ENCODE data around the gene RNF114.
"Not testable (repeated sequence)": the region's sequence is repeated elsewhere in the genome, so short reads cannot be mapped to it uniquely, and the experiment has no call there.

The RNF114 gene

DNA sequence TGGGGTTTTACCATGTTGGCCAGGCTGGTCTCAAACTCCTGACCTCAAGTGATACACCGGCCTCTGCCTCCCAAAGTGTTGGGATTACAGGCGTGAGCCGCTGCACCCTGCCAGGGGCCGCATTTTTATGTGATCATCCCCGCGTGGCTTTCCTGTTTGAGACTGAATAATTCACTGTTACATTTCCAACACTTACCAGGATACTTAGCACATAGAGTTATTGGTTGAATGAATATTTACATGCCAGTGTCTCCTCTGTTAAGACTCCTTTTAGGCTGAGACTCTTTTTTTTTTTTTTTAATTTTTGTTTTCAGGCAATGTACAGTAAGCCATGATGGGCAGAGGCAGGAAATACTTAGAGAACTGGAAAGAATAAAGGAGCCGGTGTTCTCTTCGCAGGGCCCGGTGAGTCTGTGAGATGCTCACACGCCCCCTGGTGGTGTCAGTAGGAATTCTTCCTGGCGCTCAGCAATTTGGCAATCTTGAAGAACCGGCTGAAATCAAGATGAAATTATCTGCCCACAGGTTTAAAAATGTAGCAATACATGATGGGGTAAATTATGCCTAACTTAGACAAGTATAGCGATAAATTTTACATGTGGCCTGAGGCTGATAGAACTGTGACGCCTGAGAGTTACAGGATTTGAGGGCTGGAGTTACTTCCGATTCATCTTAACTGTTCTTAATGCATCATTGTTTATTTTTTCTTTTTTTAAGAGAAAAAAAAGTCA, 7.6 kb upstream of the RNF114 start:
- peak; percentile 52 to 64 for DNase-seq (ENCODE audit: low read depth in 2 of 2)

GRCh38 chr20:49929142-49929494, 7.1 kb upstream of the RNF114 start:
- no peak for DNase-seq (ENCODE audit: low read depth in 2 of 2)

DNA sequence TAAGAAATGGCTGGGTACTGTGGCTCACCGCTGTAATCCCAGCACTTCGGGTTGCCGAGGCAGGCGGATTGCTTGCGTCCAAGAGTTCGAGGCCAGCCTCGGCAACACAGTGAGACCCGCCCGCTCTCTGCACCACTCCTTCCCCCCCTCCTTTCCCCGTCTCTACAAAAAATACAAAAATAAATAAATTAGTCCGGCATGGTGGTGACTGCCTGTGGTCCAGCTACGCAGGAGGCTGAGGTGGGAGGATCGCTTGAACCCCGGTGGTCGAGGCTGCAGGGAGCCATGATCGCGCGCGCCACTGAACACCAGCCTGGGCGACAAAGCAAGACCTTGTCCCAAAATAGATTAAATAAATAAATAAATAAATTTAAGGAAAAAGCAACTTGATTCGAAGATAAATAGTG, 448 bp upstream of the RNF114 start:
- no peak for DNase-seq (ENCODE audit: low read depth in 2 of 2)

DNA sequence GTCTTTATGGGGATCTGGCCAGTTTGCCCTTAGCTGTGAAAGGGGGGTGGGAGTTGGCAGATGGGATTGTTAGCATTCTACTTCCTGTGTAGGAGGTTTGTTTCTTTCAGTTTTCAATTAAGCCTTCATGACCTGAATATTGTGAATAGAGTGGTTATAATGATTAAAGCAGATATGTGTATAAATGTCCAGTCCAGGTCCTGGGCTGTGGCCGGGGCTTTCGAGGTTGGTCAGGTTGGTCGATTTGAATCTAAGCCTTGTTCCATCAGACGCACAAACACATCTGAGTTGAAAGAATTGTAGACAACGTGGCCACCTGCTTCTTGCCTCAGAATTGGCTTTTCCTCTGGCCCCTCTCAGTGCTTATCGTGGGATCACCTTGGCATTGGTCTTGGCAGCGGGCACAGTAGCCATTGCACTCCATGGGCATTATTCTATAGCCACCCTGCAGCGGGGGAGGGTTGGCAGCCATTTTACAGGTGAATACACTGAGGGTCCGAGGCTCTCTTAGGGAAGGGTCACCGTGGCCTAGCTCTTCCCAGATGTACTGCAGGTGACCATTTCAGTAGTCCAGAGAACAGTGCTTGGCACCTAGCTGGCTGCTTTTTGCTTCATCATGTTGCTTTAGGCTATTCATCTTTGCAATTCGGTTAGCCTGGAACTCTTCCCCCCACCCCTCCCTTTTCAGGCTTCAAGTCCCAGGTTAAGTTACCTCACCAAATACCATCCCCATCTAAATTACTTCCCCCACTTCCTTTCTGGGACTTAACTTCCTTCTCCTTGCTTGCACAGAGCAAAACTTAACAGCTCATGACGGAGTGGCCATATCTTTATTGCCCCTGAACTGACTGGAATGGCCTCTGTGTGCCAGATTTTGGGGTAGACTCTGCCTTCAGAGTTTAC, 1.1 kb downstream of the RNF114 start:
- DNase-seq (ENCODE audit: low read depth in 2 of 2): no peak

DNA sequence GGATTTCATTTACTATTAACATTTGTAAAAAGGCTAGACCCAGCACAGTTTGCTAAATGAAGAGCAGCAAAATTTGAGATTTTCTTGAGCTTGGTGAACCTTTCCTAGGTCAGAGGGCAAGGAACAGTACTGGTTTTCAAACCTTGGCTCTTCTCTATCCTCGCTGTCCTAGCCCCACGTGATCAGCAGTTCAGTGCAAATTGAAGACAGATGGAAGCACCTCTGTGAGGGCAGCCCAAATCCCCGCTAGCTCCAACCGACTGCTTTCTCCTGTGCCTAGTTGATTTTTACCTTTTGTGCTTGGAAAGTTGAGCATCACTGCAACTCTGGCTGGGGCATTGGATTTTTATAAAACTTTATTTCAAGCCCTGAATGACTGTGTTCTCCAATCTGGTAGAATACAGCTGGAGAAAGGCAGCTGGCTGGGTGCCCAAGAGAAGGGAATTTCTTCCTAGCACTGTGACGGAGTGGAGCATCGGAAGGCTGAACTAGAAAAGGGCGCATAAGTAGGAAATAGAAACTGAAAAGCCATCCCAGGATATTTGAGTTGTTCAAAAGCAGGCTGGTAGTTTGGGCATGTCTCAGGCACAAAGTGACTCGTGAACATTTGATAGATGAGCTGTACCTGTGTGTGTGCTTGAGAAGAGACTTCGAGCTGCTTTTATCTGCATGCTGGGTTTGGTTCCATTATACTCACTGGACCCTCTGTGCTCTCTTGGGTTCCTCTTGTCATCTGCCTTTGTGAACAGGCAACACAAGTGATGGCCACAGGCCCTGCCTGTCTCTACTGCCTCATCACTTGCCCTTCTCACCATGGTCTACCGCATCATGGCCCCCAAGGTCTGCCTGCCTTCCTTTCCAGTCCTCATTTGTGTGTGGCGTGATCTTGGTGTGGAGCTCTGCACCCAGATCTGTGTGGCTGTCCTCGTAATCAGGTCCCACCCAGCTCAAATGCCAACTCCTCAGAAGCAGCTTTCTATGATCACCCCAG, 2.3 kb downstream of the RNF114 start:
- DNase-seq (ENCODE audit: low read depth in 2 of 2): no peak

GRCh38 chr20:49941456-49941855, 5.3 kb downstream of the RNF114 start:
- DNase-seq (ENCODE audit: low read depth in 2 of 2): no peak

- DNase-seq (ENCODE audit: low read depth in 2 of 2): no peak
These were observed 6.1 kb downstream of the RNF114 start for GRCh38 chr20:49942303-49942702.

DNA sequence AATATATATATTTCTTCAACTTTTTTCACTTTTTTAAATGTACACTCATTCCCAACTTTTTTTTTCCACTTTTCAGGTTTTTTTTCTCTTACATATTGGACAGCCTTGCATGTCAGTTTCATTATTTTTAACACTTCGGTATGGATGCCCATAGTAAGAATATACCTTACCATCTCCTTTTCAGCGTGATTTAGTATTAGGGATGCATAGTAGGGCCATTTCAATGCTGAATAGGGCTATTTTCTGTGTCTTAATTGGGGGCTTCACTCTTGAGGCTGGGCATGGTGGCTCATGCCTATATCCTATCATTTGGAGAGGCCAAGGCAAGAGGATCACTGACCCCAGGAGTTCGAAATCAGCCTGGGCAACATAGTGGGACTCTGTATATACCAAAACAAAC, 6.7 kb downstream of the RNF114 start:
- no peak for DNase-seq (ENCODE audit: low read depth in 2 of 2)

- no peak for DNase-seq (ENCODE audit: low read depth in 2 of 2)
These were observed 9.1 kb downstream of the RNF114 start for GRCh38 chr20:49945306-49945700.

DNA sequence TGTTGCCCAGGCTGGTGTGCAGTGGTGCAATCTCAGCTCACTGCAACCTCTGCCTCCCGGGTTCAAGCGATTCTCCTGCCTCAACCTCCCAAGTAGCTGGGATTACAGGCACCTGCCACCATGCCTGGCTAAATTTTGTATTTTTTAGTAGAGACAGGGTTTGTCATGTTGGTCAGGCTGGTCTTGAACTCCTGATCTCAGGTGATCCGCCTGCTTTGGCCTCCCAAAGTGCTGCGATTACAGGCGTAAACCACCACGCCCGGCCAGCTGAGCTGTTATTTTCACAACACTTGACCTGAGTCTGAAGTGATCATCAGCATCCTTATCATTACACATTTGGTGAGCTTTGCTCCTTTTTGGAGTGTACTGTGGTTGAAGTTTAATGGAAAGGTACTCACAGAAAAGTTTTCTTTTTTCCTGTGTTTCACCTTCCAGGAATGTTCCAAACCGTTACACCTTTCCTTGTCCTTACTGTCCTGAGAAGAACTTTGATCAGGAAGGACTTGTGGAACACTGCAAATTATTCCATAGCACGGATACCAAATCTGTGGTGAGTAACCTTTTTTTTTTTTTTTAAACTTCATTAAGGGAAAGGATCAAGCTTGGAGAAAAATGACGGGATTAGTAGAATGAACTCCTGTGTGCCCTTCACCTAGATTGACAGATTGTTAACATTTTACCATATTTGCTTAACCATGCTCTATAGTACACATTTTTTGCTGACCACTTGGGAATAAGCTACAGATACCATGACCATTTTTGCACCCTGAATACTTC, 9.7 kb downstream of the RNF114 start:
- no peak for DNase-seq (ENCODE audit: low read depth in 2 of 2)

DNA sequence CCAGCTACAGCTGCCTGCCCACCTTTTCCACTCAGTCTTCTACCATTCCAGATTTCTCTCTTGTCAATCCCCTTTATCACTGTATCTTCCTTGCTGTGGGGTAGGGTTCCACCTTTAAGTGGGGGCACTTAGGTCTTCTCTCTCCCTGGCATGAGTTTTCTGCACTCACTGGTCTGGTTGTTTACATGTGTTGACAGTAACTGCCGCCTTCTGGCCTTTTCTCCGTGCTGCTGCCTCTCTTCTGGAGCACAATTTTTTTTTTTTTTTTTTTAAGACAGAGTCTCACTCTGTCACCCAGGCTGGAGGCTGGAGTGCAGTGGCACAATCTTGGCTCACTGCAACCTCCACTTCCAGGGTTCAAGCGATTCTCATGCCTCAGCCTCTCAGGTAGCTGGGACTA, 12.0 kb downstream of the RNF114 start:
- no peak for DNase-seq (ENCODE audit: low read depth in 2 of 2)

- no peak for DNase-seq (ENCODE audit: low read depth in 2 of 2)
These were observed 12.8 kb downstream of the RNF114 start for GRCh38 chr20:49948809-49949507.

- DNase-seq (ENCODE audit: low read depth in 2 of 2): no peak
These were observed 15.0 kb downstream of the RNF114 start for GRCh38 chr20:49951151-49951550.

DNA sequence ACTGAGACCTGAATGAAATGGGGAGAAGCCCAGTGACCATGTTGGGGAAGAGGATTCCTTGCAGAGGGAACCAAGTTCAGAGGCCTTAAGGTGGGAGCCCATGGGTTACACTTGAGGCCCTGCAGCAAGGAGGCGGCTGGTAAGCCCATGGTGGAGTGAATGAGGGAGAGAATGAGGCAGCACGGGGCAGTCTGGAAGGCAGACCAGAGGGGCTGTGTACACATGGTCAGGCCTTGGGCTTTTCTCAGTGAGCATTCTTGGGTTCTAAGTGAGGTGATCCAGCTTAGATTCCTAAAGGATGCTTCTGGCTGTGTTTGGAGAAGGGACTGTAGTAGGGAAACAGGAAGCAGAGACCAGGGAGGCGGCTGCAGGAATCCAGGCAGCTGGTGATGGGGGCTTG, 19.0 kb downstream of the RNF114 start:
- DNase-seq (ENCODE audit: low read depth in 2 of 2): no peak

- DNase-seq (ENCODE audit: low read depth in 2 of 2): not testable (repeated sequence)
These were observed 19.7 kb downstream of the RNF114 start for GRCh38 chr20:49955830-49956396.

- no peak for DNase-seq (ENCODE audit: low read depth in 2 of 2)
These were observed 20.5 kb downstream of the RNF114 start for GRCh38 chr20:49956689-49957088.

DNA sequence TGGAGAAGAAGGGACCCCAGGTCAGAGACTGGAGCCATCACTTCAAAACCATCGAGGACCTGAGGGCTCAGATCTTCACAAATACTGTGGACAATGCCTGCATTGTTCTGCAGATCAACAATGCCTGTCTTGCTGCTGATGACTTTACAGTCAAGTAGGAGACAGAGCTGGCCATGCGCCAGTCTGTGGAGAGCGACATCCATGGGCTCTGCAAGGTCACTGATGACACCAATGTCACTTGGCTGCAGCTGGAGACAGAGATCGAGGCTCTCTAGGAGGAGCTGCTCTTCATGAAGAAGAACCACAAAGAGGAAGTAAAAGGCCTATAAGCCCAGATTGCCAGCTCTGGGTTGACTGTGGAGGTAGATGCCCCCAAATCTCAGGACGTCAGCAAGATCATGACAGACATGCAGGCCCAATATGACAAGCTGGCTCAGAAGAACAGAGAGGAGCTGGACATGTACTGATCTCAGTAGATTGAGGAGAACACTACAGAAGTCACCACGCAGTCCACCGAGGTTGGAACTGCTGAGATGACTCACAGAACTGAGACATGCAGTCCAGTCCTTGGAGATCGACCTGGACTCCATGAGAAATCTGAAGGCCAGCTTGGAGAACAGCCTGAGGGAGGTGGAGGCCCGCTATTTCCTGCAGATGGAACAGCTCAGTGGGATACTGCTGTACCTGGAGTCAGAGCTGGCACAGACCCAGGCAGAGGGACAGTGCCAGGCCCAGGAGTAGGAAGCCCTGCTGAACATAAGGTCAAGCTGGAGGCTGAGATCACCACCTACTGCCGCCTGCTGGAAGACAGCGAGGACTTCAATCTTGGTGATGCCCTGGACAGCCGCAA, 21.1 kb downstream of the RNF114 start:
- DNase-seq (ENCODE audit: low read depth in 2 of 2): not testable (repeated sequence)

GRCh38 chr20:49961413-49961812, 25.2 kb downstream of the RNF114 start:
- DNase-seq (ENCODE audit: low read depth in 2 of 2): no peak

All from stimulated activated CD4-positive, alpha-beta T cell treated with anti-CD3 and anti-CD28 coated beads, Interleukin-1b, Interleukin-23, amount 100 ng/mL, for 1 hour (primary cell).